IgD-negative memory B cell (primary cell): ENCODE data around the gene KLHDC8A. TPM values are rescaled to one million over a fixed set of nuclear protein-coding genes. Genes with fewer than 3 reads are reported as not detected.

Experiments
- H3K27ac Mint-ChIP-seq, 3 donors: one replicate each; pipeline ENCODE4 v1.8.0; 2020 to 2022; ENCODE audit warnings: mild to moderate bottlenecking in 3 of 3, mixed read lengths in 3 of 3, moderate library complexity in 1 of 3
- H3K27me3 Mint-ChIP-seq: one replicate; pipeline ENCODE4 v1.8.0; 2021; ENCODE audit warnings: mixed read lengths
- H3K36me3 Mint-ChIP-seq: one replicate; pipeline ENCODE4 v1.8.0; 2020; ENCODE audit warnings: mild to moderate bottlenecking, mixed read lengths
- H3K4me1 Mint-ChIP-seq, 3 donors: one replicate each; pipeline ENCODE4 v1.8.0; 2020 to 2022; ENCODE audit warnings: mixed read lengths in 3 of 3, mild to moderate bottlenecking in 1 of 3
- H3K4me3 Mint-ChIP-seq, 4 donors: one replicate each; pipeline ENCODE4 v1.8.0; 2020 to 2022; ENCODE audit warnings: mild to moderate bottlenecking in 4 of 4, mixed read lengths in 4 of 4, moderate library complexity in 3 of 4
- H3K9me3 Mint-ChIP-seq, 3 donors: one replicate each; pipeline ENCODE4 v1.8.0; 2020 to 2021; ENCODE audit warnings: mixed read lengths in 3 of 3, mild to moderate bottlenecking in 1 of 3
- polyA plus RNA-seq: library from polyadenylated mRNA; unstranded; fragments of 300-500 nt; fragmentation: Illumina TruSeq; gene quantifications from one replicate; pipeline ENCODE4 v1.2.3, GENCODE V29; 2021

KLHDC8A gene
- polyA plus RNA-seq, 1 donor from 2014 or later: 0.20 TPM

DNA sequence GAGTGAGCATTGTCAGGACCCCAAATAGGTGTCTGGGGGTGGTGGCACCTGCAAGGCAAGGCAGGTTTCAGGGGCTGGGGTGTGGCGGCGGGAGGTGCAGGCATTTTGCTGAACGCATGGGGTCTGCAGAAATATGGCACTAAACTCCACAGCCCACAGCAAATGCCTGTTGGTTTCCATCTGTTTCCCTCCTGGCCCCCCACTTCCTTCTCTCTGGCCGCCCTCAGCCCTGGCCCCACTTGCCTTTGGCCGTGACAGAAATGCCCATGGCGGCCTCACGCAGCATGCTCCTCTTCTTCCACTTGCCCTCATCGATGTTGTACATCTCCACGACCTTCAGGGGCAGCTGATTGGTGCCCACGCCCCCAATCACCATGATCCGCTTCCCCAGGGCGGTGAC, 13.7 kb downstream of the KLHDC8A start:
- Mint-ChIP-seq H3K27me3 (peaks cover 32% of the 10 kb centered on the region), H3K4me3 (peak overlapping the region in 2 of 4 donors; percentile 67 to 72), H3K4me1 (peaks cover 10 to 27% (median 10%) of the 10 kb centered on the region in 3 donors), H3K36me3 (no peaks in the 10 kb centered on the region), H3K9me3 (no peaks in the 10 kb centered on the region), H3K27ac (no peak overlapping the region)

DNA sequence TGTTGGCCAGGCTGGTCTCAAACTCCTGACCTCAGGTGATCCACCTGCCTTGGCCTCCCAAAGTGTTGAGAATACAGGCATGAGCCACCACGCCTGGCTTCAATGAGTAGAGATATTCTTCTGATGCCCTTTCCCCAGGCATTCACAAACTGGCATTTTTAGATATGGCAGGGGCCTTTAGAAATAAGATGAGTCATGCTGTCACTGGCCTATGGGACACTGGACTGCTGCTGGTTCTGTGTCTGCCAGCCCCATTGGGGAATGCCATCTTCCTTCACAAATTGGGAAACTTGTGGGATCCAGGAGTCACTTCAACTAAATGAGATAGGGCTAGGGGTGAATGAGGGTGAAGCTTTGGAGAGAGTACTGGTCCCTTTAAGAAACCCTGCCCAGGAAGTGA, 16.0 kb downstream of the KLHDC8A start:
- H3K4me3 Mint-ChIP-seq: no peak overlapping the region
- peaks cover 19% of the 10 kb centered on the region for H3K27me3 Mint-ChIP-seq
- peaks cover 9 to 20% (median 9%) of the 10 kb centered on the region in 3 donors for H3K4me1 Mint-ChIP-seq
- no peaks in the 10 kb centered on the region for H3K9me3 Mint-ChIP-seq
- H3K36me3 Mint-ChIP-seq: no peaks in the 10 kb centered on the region
- H3K27ac Mint-ChIP-seq: peak overlapping the region in 1 of 3 donors; percentile 2

DNA sequence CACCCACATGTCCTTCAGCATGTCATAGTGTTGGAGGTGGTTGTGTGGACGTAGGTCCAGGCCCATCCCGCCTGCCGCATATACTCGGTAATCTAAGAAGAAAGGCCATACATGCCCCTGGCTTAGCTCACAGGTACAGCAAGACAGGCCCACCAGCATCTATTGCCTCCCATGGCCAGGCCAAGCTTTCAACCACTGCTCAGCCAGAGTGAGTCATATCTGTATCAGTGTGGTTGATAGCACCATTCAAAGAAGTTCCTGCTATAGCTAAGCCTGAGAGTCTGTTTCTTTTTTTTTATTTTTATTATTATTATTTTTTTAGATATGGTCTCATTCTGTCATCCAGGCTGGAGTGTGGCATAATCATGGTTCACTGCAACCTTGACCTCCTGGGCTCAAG, 17.0 kb downstream of the KLHDC8A start:
- no peak overlapping the region for H3K27ac Mint-ChIP-seq
- no peaks in the 10 kb centered on the region for H3K36me3 Mint-ChIP-seq
- no peak overlapping the region for H3K4me3 Mint-ChIP-seq
- H3K9me3 Mint-ChIP-seq: no peaks in the 10 kb centered on the region
- peaks cover 8 to 21% (median 8%) of the 10 kb centered on the region in 3 donors for H3K4me1 Mint-ChIP-seq
- H3K27me3 Mint-ChIP-seq: peaks cover 12% of the 10 kb centered on the region

DNA sequence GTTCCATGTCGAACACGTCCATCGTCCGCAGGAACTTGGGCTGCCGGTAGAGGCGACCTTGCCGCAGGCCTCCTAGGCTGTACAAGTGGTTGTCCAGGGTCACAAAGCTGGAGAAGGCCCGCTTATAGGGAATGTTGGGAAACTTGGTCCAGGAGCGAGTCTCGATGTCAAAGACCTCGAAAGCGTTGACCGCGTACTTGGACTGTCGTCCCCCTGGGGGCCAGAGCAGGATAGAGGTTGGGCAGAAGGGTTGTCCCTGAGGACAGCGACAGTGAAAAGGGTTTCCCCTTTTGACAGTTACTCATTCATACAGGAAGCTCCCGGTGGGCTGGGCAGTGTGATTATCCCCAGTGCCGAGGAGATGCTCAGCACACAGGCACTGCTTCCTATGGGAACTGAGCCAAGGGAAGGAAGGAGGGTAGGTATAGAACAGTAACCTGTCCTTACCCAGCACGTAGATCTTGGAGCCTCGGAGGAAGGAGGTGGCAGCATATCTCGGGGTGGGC, 17.5 kb downstream of the KLHDC8A start:
- Mint-ChIP-seq H3K27me3 (peaks cover 8% of the 10 kb centered on the region), H3K36me3 (no peaks in the 10 kb centered on the region), H3K4me3 (peak overlapping the region in 1 of 4 donors; percentile 40), H3K4me1 (peaks cover 3 to 17% (median 3%) of the 10 kb centered on the region in 3 donors), H3K9me3 (no peaks in the 10 kb centered on the region), H3K27ac (no peak overlapping the region)

DNA sequence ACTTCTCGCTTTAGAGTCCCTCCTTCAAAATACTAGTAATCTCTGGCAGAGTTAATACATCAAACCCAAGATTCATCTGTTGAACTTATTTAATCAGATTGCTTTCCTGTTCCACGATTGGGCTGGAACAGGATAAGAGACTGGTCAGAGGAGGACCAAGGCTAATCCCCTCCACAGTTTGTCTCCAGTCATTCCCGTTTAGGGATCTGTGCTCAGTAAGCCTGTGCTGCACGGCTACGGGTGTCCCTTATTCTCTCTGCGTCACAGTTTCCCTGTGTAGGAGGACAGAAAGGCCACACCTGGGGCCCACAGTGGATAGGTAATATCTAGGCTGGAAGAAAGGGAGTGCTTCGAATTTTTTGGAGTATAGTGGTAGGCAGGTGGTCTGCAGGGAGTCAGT, 18.7 kb downstream of the KLHDC8A start:
- no peaks in the 10 kb centered on the region for H3K9me3 Mint-ChIP-seq
- peaks cover 1 to 16% (median 2%) of the 10 kb centered on the region in 3 donors for H3K4me1 Mint-ChIP-seq
- no peaks in the 10 kb centered on the region for H3K36me3 Mint-ChIP-seq
- H3K27me3 Mint-ChIP-seq: peaks cover 4% of the 10 kb centered on the region
- H3K4me3 Mint-ChIP-seq: no peak overlapping the region
- H3K27ac Mint-ChIP-seq: peak overlapping the region in 1 of 3 donors; percentile 27

DNA sequence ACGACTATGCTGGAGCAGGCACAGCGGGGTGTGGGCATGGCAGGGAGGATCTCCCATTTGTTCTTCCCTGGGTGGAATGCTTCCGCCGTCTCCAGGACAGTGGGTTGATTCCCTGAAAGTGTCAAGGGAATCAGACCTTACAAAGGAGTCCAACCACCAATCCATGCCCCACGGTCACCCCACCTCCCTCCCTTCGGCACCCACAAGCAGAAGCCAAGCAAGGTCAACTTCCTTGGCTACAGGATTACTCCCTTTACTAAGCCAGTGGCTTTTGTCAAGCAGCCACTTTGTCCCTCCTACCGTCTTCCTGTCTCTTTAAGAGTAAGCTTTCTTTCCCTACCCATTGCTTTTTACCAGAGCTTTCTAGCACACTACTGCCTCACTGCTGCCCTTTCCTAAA, 19.2 kb downstream of the KLHDC8A start:
- Mint-ChIP-seq H3K4me3 (no peak overlapping the region), H3K4me1 (peaks cover 1 to 13% (median 2%) of the 10 kb centered on the region in 3 donors), H3K36me3 (no peaks in the 10 kb centered on the region), H3K27me3 (peaks cover 2% of the 10 kb centered on the region), H3K9me3 (no peaks in the 10 kb centered on the region), H3K27ac (peak overlapping the region in 1 of 3 donors; percentile 27)

DNA sequence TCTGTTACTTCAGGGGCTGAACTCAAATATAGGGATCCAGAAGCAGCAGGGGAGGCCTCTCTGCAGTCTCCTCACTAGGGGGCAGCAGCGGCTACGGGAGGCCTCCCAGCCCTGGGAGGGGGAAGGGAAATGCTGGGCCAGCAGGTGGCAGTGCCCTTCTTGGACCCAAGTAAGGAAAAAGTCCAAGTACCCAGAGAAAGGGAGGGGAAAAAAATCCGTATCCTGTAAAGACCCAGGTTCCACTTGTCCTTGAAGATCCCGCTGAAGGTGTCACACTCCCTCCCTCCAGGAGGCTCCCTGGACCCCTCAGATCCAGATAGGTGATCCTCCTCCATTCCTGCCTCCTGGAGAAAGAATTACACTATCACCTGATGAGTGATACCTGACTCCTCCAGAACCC, 21.0 kb downstream of the KLHDC8A start:
- Mint-ChIP-seq H3K27ac (no peak overlapping the region), H3K9me3 (no peaks in the 10 kb centered on the region), H3K36me3 (no peaks in the 10 kb centered on the region), H3K27me3 (no peaks in the 10 kb centered on the region), H3K4me1 (peaks cover 1 to 9% (median 3%) of the 10 kb centered on the region in 3 donors), H3K4me3 (no peak overlapping the region)

DNA sequence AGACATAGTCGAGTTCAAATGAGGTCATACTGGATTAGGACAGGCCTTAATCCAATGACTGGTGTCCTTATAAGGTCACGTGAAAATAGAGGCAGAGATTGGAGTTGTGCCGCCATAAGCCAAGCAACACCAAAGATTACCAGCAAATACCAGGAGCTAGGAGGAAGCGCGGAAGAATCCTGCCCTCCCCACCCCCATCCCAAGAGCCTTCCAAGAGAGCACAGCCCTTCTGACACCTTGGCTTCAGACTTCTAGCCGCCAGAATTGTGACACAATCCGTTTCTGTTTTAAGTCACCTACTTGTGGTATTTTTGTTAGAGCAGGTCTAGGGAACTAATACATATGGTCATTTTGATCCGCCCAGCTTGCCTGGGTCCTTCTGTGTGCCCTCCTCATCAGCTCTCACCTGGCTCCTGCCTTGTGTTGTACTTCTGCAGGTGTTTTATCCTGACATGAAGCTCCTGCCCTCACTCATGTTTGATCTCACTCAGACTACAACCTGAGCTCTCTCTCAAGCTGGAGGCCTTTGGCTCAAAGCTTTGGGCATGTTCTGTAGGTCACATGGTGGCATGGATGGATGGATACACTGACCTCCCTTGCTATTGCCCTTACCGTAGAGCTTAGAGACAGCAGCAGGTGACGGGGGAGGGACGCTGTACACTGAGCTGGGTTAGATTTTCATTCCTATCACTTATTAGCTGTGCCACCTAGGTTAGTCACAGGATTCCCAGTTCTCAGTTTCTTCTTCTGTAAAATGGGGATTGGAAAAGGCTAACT, 24.5 kb downstream of the KLHDC8A start:
- Mint-ChIP-seq H3K27me3 (no peaks in the 10 kb centered on the region), H3K4me3 (no peak overlapping the region), H3K4me1 (peaks cover 1 to 9% (median 1%) of the 10 kb centered on the region in 3 donors), H3K27ac (no peak overlapping the region), H3K9me3 (no peaks in the 10 kb centered on the region), H3K36me3 (peaks cover 1% of the 10 kb centered on the region)

DNA sequence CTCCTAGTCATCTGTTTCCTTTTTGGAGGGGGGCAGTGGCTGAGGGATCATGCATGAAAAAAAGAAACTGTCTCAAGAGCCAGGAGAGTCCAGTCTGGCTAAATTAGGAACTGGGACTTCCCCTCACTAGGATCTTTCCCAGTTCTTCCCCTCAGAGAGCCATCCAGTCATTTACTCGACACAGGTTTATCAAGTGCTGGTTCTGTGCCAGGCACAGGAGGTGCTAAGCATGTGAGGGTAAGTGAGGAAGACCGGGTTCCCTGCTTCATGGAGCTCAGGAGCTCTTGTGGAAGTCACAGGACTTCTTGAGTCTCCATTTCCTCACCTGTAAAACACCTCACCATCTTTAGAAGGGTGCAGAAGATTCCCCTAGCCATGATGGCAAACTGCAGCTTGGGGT, 26.6 kb downstream of the KLHDC8A start:
- peaks cover 6% of the 10 kb centered on the region for H3K27me3 Mint-ChIP-seq
- H3K9me3 Mint-ChIP-seq: no peaks in the 10 kb centered on the region
- H3K4me1 Mint-ChIP-seq: peaks cover 6 to 7% (median 6%) of the 10 kb centered on the region in 3 donors
- peaks cover 1% of the 10 kb centered on the region for H3K36me3 Mint-ChIP-seq
- H3K27ac Mint-ChIP-seq: no peak overlapping the region
- H3K4me3 Mint-ChIP-seq: no peak overlapping the region

DNA sequence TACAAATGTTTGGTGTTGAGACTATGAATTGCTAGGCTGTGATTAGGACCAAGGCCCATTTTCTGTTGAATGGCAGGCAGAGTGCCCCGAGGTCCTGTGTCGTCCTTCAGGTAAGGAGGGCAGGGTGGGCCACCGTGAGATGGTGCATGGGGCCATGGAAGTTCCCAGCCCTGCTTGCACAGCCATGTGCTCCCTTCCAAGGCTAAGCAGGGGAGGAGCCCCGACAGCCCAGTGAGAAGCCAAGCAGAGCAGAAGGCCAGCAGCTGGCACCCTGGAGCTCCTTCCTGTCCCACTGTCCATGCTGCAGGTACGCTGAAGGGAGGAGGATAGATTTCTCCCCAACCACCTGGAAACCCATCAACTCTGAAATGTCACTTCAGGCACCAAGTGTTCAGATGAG, 27.0 kb downstream of the KLHDC8A start:
- Mint-ChIP-seq H3K9me3 (no peaks in the 10 kb centered on the region), H3K36me3 (peaks cover 1% of the 10 kb centered on the region), H3K4me3 (no peak overlapping the region), H3K27me3 (peaks cover 6% of the 10 kb centered on the region), H3K27ac (no peak overlapping the region), H3K4me1 (peaks cover 8 to 11% (median 10%) of the 10 kb centered on the region in 3 donors)

DNA sequence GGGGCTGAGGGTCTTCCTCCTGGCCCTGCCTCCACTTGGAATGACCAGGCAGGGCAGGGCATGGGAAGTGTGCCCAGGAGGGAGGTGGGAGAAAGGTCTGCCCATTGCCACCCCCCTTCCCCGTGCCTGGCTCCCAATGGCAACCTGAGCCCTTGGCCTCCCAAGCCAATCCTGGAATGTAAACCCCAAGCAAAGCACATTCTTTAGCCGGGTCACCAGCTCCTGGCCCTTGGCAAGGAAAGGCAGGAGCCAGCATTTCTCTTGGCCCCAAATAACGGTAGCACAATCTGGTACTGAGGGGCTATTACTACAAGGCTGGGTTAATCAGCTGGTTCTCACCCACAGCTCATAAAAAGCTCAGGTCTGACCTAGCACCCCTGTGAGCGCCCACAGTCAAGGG, 28.2 kb downstream of the KLHDC8A start:
- Mint-ChIP-seq H3K4me3 (no peak overlapping the region), H3K9me3 (no peaks in the 10 kb centered on the region), H3K27ac (no peak overlapping the region), H3K36me3 (peaks cover 1% of the 10 kb centered on the region), H3K27me3 (peaks cover 6% of the 10 kb centered on the region), H3K4me1 (peaks cover 8 to 21% (median 18%) of the 10 kb centered on the region in 3 donors)

DNA sequence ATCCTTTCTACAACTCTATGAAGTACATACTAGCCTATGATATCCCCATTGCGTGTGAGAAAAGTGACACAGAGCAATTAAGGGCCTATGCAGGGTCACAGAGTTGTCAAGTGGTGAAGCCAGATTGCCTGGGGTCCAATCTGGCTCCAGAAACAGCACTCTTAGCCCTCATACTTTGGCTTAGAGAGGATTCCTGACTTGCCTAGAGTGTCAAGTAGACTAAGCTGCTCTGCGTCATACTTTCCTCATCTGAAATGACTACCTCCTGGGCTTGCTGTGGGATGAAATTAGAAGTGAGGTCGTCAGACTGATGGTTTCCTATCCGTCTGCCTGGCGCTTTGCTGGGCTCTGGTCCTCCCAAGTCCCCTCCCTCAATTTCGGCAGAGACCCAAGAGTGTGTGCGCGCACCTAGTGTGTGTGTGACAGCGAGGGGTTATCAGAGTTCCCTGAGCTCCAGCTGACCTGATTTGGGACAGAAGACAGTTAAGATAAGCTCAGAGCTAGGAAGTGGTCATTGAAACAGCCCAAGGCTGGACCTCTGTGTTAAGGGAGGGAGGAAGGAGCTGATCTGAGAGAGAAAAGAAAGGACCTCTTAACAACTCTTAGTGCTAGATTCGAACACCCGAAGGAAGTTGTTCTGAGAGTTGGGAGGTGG, 29.8 kb downstream of the KLHDC8A start:
- H3K36me3 Mint-ChIP-seq: peaks cover 1% of the 10 kb centered on the region
- H3K4me1 Mint-ChIP-seq: peaks cover 8 to 26% (median 23%) of the 10 kb centered on the region in 3 donors
- peaks cover 6% of the 10 kb centered on the region for H3K27me3 Mint-ChIP-seq
- peak overlapping the region in 1 of 4 donors; percentile 4 for H3K4me3 Mint-ChIP-seq
- H3K27ac Mint-ChIP-seq: no peak overlapping the region
- H3K9me3 Mint-ChIP-seq: no peaks in the 10 kb centered on the region

DNA sequence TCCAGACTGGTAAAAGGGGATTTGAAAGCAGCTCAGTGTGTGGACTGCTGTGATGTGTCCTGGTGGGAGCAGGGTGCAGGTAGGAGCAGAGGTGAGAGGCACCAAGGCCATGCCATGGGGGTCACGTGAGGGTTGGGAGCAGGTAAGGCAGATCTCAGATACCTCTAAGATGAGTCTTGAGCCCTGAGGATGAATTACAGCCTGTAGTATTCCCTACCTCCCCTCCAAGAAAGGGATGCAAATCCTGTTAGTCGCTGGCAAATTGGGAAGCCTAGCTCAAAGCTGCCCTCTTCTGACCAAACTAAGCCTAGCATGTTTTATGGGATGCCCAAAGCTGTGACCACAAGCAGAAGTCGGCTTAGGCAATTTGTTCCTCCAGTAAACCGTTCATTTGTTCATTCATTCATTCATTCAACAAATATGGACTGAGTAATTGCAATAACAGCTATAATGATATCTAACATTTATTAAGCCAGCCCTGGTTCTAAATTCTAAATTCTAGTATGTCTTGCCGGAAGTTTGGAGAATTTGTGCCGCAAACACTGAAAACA, 31.3 kb downstream of the KLHDC8A start:
- Mint-ChIP-seq H3K9me3 (peaks cover 0 to 1% (median 0%) of the 10 kb centered on the region in 3 donors), H3K4me1 (peaks cover 8 to 30% (median 27%) of the 10 kb centered on the region in 3 donors), H3K27ac (peak overlapping the region in 1 of 3 donors; percentile 78), H3K36me3 (peaks cover 3% of the 10 kb centered on the region), H3K27me3 (peaks cover 6% of the 10 kb centered on the region), H3K4me3 (peak overlapping the region; percentile 16 to 80 (median 62))

DNA sequence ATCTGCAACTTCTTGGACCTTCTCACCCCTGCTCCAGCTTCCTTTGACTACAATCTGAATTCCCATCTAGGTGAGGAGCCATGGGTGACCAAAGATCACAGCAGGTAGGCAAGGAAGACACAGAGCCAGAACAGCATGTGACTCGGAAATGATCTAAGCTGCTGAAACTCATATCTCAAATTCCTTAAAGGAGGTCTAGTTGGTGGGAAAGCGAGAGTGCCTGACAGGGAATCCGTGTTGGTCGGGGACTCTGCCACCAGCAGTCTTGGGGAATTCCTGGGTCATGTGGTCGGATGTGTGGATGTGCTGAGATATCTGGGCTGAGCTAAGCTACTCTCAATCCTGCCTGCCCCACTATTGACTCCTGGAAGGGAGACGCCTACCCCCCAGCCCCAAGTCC, 31.9 kb downstream of the KLHDC8A start:
- H3K27me3 Mint-ChIP-seq: peaks cover 6% of the 10 kb centered on the region
- H3K36me3 Mint-ChIP-seq: peaks cover 4% of the 10 kb centered on the region
- peaks cover 8 to 30% (median 28%) of the 10 kb centered on the region in 3 donors for H3K4me1 Mint-ChIP-seq
- H3K4me3 Mint-ChIP-seq: peak overlapping the region in 2 of 4 donors; percentile 77 to 80
- peaks cover 0 to 1% (median 0%) of the 10 kb centered on the region in 3 donors for H3K9me3 Mint-ChIP-seq
- no peak overlapping the region for H3K27ac Mint-ChIP-seq

DNA sequence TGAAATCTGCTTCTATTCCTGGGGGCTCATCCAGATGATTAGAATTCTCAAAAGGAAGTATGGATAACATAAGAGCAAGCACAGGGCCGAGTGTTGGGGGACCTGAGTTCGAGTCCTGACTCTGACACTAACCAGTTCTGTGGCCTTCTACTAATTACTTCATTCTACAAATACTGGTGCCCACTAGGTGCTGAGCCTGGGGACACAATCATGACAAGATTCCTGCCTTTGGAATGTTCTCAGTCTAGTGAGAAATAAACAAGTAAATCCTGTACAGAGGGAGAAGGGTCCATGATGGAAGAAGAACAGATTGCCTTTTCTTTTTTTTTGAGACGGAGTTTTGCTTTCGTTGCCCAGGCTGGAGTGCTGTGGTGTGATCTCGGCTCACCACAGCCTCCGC, 32.9 kb downstream of the KLHDC8A start:
- H3K27ac Mint-ChIP-seq: peak overlapping the region in 2 of 3 donors; percentile 41 to 69
- H3K4me3 Mint-ChIP-seq: peak overlapping the region in 1 of 4 donors; percentile 82
- peaks cover 0 to 1% (median 0%) of the 10 kb centered on the region in 3 donors for H3K9me3 Mint-ChIP-seq
- H3K27me3 Mint-ChIP-seq: peaks cover 6% of the 10 kb centered on the region
- peaks cover 2% of the 10 kb centered on the region for H3K36me3 Mint-ChIP-seq
- peaks cover 12 to 36% (median 28%) of the 10 kb centered on the region in 3 donors for H3K4me1 Mint-ChIP-seq
